SK-N-SH treated with all-trans-retinoic acid at 6 μM for 48 hours (cell line): ENCODE data around the gene ZRSR2.
"Not testable (repeated sequence)": the region's sequence is repeated elsewhere in the genome, so short reads cannot be mapped to it uniquely, and the experiment has no call there.

ENCODE experiments used
- ZC3H10 ChIP-seq: fragments of 250-450 bp; sonication (Bioruptor Pico); IDR thresholded peaks from 2 replicates; pipeline ENCODE4 v1.5.1; 2021; ENCODE audit warnings: mild to moderate bottlenecking, moderate library complexity
- ZFP30 ChIP-seq: fragments of 450-650 bp; formaldehyde crosslinking; IDR thresholded peaks from 2 replicates; pipeline ENCODE4 v1.5.0; 2022; ENCODE audit warnings: mild to moderate bottlenecking, moderate library complexity

GRCh38 chrX:15759886-15760285, 30.4 kb upstream of the ZRSR2 start:
- not testable (repeated sequence) for TF ChIP-seq ZFP30, ZC3H10 (CRISPR knock-in tag)
